ENCODE measurements around the gene CATSPER2.
"Not testable (repeated sequence)": the region's sequence is repeated elsewhere in the genome, so short reads cannot be mapped to it uniquely, and the experiment has no call there.

DNA sequence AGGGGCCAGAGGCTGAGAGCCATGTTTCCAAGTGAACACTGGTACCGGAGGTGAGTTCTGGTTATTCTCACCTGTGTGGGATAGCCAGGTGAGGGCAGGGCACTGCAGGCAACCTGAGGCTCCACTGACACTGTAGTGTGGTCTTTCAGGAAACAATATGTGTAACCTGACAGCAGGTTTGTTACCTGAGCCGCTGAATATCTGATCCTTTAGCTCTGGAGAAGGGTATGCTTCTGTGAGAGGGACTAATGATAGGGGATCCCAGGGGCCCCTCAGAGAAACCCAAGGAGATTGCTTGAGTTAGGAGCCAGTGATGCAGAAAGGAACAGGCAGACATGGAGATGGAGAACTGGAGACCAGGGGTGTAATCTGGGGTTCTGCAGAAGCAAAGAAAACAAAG, 29.9 kb downstream of the CATSPER2 start, which contains the start of gene STRC:
- TF ChIP-seq CTCF (IDR thresholded peaks at IDR 0.05); ZFX (IDR thresholded peaks at IDR 0.05; ENCODE audit: borderline replicate concordance): not testable (repeated sequence)
